Liver (tissue), 9 donors: ENCODE measurements around the gene EXOC8. TPM values are rescaled to one million over a fixed set of nuclear protein-coding genes. Genes with fewer than 3 reads are reported as not detected.

ENCODE experiments used
- DNase-seq: peaks from one replicate; pipeline ENCODE4 v3.0.0-alpha.2; 2017; ENCODE audit warnings: low spot score
- H3K27ac ChIP-seq, 2 donors: one replicate each; pipeline ENCODE4 v1.7.0; 2013; ENCODE audit warnings: inconsistent platforms in 2 of 2, low read length in 2 of 2, control low read depth in 1 of 2, low read depth in 1 of 2, mild to moderate bottlenecking in 1 of 2
- H3K27me3 ChIP-seq, 4 donors: one replicate each; pipeline versions ENCODE4 v1.6.1 to v1.7.0; 2013; ENCODE audit warnings: low read length in 3 of 4, inconsistent platforms in 1 of 4, mild to moderate bottlenecking in 1 of 4, moderate library complexity in 1 of 4; ENCODE audit not compliant: control insufficient read depth in 4 of 4, insufficient read depth in 4 of 4
- H3K36me3 ChIP-seq, 4 donors: one replicate each; pipeline versions ENCODE4 v1.6.1 to v1.7.0; 2013; ENCODE audit warnings: low read length in 3 of 4, mild to moderate bottlenecking in 3 of 4, low read depth in 1 of 4, moderate library complexity in 1 of 4; ENCODE audit not compliant: control insufficient read depth in 4 of 4, insufficient read depth in 3 of 4
- H3K4me1 ChIP-seq, 4 donors: one replicate each; pipeline versions ENCODE4 v1.6.1 to v1.7.0; 2013; ENCODE audit warnings: low read length in 3 of 4, mild to moderate bottlenecking in 3 of 4, moderate library complexity in 1 of 4; ENCODE audit not compliant: control insufficient read depth in 4 of 4, insufficient read depth in 4 of 4
- H3K4me3 ChIP-seq, 3 donors: one replicate each; pipeline versions ENCODE4 v1.6.1 to v1.7.0; 2013; ENCODE audit warnings: low read length in 3 of 3, control low read depth in 1 of 3, low read depth in 1 of 3, mild to moderate bottlenecking in 1 of 3
- H3K9ac ChIP-seq, 2 donors: one replicate each; pipeline ENCODE4 v1.7.0; 2013; ENCODE audit warnings: low read length in 2 of 2, mild to moderate bottlenecking in 2 of 2, moderate library complexity in 2 of 2, control low read depth in 1 of 2, low read depth in 1 of 2
- H3K9me3 ChIP-seq, 4 donors: one replicate each; pipeline versions ENCODE4 v1.6.1 to v1.7.0; 2013; ENCODE audit warnings: low read length in 3 of 4; ENCODE audit not compliant: control insufficient read depth in 4 of 4
- CTCF ChIP-seq: fragments of 150-350 bp; IDR thresholded peaks from 2 replicates; pipeline ENCODE4 v1.5.1; 2017; ENCODE audit warnings: improper control_type of control experiment, low read depth, low read length; ENCODE audit not compliant: missing input control
- FOXA1 ChIP-seq: IDR thresholded peaks from 2 replicates; pipeline ENCODE4 v1.6.1; 2016; ENCODE audit warnings: antibody characterized with exemption
- HNF4G ChIP-seq: IDR thresholded peaks from 2 replicates; pipeline ENCODE4 v1.6.1; 2016; ENCODE audit warnings: antibody characterized with exemption
- JUND ChIP-seq, 2 donors: IDR thresholded peaks; 2 replicates each; pipeline ENCODE4 v1.6.1; 2016; ENCODE audit warnings: antibody characterized with exemption in 2 of 2
- NR2F2 ChIP-seq: IDR thresholded peaks from 2 replicates; pipeline ENCODE4 v1.6.1; 2016; ENCODE audit warnings: antibody characterized with exemption
- RAD21 ChIP-seq, 2 donors: IDR thresholded peaks; 2 replicates each; pipeline ENCODE4 v1.6.1; 2016; ENCODE audit warnings: antibody characterized with exemption in 2 of 2, mild to moderate bottlenecking in 2 of 2
- RXRA ChIP-seq, 2 donors: IDR thresholded peaks; 2 replicates each; pipeline ENCODE4 v1.6.1; 2017 to 2018; ENCODE audit warnings: antibody characterized with exemption in 2 of 2, mild to moderate bottlenecking in 1 of 2
- SP1 ChIP-seq: IDR thresholded peaks from 2 replicates; pipeline ENCODE4 v1.6.1; 2018; ENCODE audit warnings: antibody characterized with exemption, mild to moderate bottlenecking
- TAF1 ChIP-seq: conservative IDR thresholded peaks from 2 replicates; pipeline ENCODE4 v1.6.1; 2016; ENCODE audit warnings: antibody characterized with exemption, mild to moderate bottlenecking
- YY1 ChIP-seq: IDR thresholded peaks from 2 replicates; pipeline ENCODE4 v1.6.1; 2016; ENCODE audit warnings: antibody characterized with exemption, mild to moderate bottlenecking
- WGBS: extraction: QIAGEN DNeasy Blood & Tissue Kit; methylation state at CpG from one replicate; pipeline ENCODE4 v1.1.7; 2013; 5-methylcytosine and 5-hydroxymethylcytosine counted together
- polyA plus RNA-seq, 2 donors: library from polyadenylated mRNA; stranded (reverse) in 1 of 2; unstranded in 1 of 2; fragments of 200-250 nt in 1 of 2; fragments of >200 nt in 1 of 2; fragmentation: Nextera tagmentation in 1 of 2; extraction: Ambion mirVana in 1 of 2; gene quantifications; one replicate each; pipeline versions ENCODE4 v1.2.1 to v1.2.3, GENCODE V29; 2013 to 2015
- total RNA-seq, 2 donors: library from RNA; depleted of rRNA; stranded (reverse); fragments of >200 nt; gene quantifications; one replicate each; pipeline ENCODE4 v1.2.3, GENCODE V29; 2014
- TF ChIP-seq, protein P1 (sequence below): IDR thresholded peaks from 2 replicates; pipeline ENCODE4 v1.6.1; 2016; ENCODE audit warnings: antibody characterized with exemption
- TF ChIP-seq, protein P2 (sequence below): IDR thresholded peaks from 2 replicates; pipeline ENCODE4 v1.6.1; 2016; ENCODE audit warnings: antibody characterized with exemption
- TF ChIP-seq, protein P3 (sequence below): IDR thresholded peaks from 2 replicates; pipeline ENCODE4 v1.6.1; 2016; ENCODE audit warnings: antibody characterized with exemption, mild to moderate bottlenecking
- donor health status: healthy.
- donor health status: healthy.
- donor health status: healthy.
- donor health status: healthy.
- donor health status: healthy.

Gene EXOC8
- total and polyA plus RNA-seq, 4 donors, result 1.6 to 13.4 (median 7.5) TPM

DNA sequence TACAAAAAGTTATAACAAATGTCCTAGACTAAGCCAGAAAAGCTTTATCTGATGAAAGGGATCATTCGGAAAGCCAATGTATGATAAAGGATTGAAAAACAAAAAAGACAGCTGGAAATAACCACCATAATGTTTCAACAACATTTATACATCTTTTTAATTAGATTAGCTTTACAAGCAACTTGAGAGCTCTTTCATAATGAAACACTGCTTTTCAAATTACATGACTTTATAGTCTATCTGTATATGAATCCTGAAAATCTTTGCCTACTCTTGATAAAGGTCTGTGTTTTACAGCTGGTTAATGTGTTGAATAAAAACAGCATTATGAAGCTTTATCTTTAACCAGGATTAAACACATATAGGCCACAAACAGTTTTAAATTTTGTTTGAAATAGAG is 26.0 kb upstream of the EXOC8 start:
- 40% methylated on average over 1 of the region's 1 CpG for WGBS
- no peak for DNase-seq
- peak overlapping the region in 1 of 2 donors; percentile 19 for H3K9ac ChIP-seq
- H3K4me3 ChIP-seq, result no peak overlapping the region
- no peaks in the 10 kb centered on the region for H3K4me1 ChIP-seq
- no peaks in the 10 kb centered on the region for H3K27me3 ChIP-seq
- no peak overlapping the region for H3K27ac ChIP-seq
- peaks cover 0 to 13% (median 5%) of the 10 kb centered on the region in 4 donors for H3K36me3 ChIP-seq
- TF ChIP-seq JUND (IDR thresholded peaks at IDR 0.05) (no peak), SP1 (no peak), HNF4G (no peak), FOXA1 (no peak), TAF1 (no peak), RAD21 (IDR thresholded peaks at IDR 0.05) (no peak)
- TF ChIP-seq, protein P1, sequence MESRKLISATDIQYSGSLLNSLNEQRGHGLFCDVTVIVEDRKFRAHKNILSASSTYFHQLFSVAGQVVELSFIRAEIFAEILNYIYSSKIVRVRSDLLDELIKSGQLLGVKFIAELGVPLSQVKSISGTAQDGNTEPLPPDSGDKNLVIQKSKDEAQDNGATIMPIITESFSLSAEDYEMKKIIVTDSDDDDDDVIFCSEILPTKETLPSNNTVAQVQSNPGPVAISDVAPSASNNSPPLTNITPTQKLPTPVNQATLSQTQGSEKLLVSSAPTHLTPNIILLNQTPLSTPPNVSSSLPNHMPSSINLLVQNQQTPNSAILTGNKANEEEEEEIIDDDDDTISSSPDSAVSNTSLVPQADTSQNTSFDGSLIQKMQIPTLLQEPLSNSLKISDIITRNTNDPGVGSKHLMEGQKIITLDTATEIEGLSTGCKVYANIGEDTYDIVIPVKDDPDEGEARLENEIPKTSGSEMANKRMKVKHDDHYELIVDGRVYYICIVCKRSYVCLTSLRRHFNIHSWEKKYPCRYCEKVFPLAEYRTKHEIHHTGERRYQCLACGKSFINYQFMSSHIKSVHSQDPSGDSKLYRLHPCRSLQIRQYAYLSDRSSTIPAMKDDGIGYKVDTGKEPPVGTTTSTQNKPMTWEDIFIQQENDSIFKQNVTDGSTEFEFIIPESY, result no peak
- TF ChIP-seq, protein P2, sequence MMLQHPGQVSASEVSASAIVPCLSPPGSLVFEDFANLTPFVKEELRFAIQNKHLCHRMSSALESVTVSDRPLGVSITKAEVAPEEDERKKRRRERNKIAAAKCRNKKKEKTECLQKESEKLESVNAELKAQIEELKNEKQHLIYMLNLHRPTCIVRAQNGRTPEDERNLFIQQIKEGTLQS, result no peak
- TF ChIP-seq, protein P3, sequence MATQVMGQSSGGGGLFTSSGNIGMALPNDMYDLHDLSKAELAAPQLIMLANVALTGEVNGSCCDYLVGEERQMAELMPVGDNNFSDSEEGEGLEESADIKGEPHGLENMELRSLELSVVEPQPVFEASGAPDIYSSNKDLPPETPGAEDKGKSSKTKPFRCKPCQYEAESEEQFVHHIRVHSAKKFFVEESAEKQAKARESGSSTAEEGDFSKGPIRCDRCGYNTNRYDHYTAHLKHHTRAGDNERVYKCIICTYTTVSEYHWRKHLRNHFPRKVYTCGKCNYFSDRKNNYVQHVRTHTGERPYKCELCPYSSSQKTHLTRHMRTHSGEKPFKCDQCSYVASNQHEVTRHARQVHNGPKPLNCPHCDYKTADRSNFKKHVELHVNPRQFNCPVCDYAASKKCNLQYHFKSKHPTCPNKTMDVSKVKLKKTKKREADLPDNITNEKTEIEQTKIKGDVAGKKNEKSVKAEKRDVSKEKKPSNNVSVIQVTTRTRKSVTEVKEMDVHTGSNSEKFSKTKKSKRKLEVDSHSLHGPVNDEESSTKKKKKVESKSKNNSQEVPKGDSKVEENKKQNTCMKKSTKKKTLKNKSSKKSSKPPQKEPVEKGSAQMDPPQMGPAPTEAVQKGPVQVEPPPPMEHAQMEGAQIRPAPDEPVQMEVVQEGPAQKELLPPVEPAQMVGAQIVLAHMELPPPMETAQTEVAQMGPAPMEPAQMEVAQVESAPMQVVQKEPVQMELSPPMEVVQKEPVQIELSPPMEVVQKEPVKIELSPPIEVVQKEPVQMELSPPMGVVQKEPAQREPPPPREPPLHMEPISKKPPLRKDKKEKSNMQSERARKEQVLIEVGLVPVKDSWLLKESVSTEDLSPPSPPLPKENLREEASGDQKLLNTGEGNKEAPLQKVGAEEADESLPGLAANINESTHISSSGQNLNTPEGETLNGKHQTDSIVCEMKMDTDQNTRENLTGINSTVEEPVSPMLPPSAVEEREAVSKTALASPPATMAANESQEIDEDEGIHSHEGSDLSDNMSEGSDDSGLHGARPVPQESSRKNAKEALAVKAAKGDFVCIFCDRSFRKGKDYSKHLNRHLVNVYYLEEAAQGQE, result no peak
- H3K9me3 ChIP-seq, result no peaks in the 10 kb centered on the region

GRCh38 chr1:231362325-231362724 is 24.7 kb upstream of the EXOC8 start:
- no peak for DNase-seq
- Histone ChIP-seq H3K4me1 (peaks cover 0 to 6% (median 2%) of the 10 kb centered on the region in 4 donors), H3K4me3 (no peak overlapping the region), H3K9me3 (no peaks in the 10 kb centered on the region), H3K36me3 (peaks cover 0 to 10% (median 4%) of the 10 kb centered on the region in 4 donors), H3K9ac (no peak overlapping the region), H3K27me3 (no peaks in the 10 kb centered on the region), H3K27ac (no peak overlapping the region)
- WGBS, result 93% methylated on average over 1 of the region's 1 CpG
- TF ChIP-seq, protein P2, result no peak
- TF ChIP-seq YY1 (no peak), HNF4G (no peak), RAD21 (IDR thresholded peaks at IDR 0.05) (no peak), RXRA (IDR thresholded peaks at IDR 0.05) (no peak), NR2F2 (no peak), CTCF (no peak), SP1 (no peak), FOXA1 (no peak)
